Left cardiac atrium (tissue), 4 donors: ENCODE results near the gene IPO7. TPM values are rescaled to one million over a fixed set of nuclear protein-coding genes. Genes with fewer than 3 reads are reported as not detected.
"Not testable (repeated sequence)": the region's sequence is repeated elsewhere in the genome, so short reads cannot be mapped to it uniquely, and the experiment has no call there.

Experiments used
- ATAC-seq, 2 donors: fragments of 200-7000 bp; cut with Tn5 transposase; one replicate each; pipeline ENCODE4 v1.9.1; 2020; ENCODE audit warnings: mild to moderate bottlenecking in 2 of 2, moderate library complexity in 2 of 2
- DNase-seq: peaks from one replicate; pipeline ENCODE4 v3.0.0-alpha.2; 2020
- intact Hi-C, 2 donors: fragments of 100-400 bp; cut with DNase I; formaldehyde crosslinking; loops; one replicate each; pipeline versions ENCODE4 v1.14.1 to v1.15.1; 2022 to 2023
- long read RNA-seq: library from polyadenylated mRNA; unstranded; transcript quantifications from one replicate; pipeline ENCODE4 v2.0.0, GENCODE V29; 2021
- total RNA-seq, 2 donors: library from RNA; stranded (reverse); fragmentation: NEBNext Ultra II Directional; extraction: Animal tissue kit (Norgen Biotek cat#: 25700); gene quantifications; one replicate each; pipeline ENCODE4 v1.2.1, GENCODE V29; 2021
- donor health status: DM: no; HTN: yes; CAD: no.
- donor health status: DM: no; HTN: yes; CAD: no; lungs with severe emphysema.
- donor health status: DM: yes; HTN: yes; CAD: no.
- donor health status: Dilated cardiomyopathy.

The IPO7 gene
- 100 to 1,000 TPM in 1 of 2 donors, 10 to 100 TPM in 1; 92.1 to 117 TPM for total RNA-seq
- long read RNA-seq, full-length matches to known transcripts: 3 of 24 reads
- long read RNA-seq, partial matches to known transcripts: 10 of 24 reads
- long read RNA-seq, other reads (novel, unspliced or antisense): 11 of 24 reads

- intact Hi-C loops: loop anchor here in 1 of 2 donors (10.0 kb wide), 1 partner anchor 120 kb away; the partner anchor contains the start of gene DENND5A
- ATAC-seq (peak; percentile 97 to 98), DNase-seq (peak; percentile 95)
These were observed at the start of gene IPO7 for GRCh38 chr11:9384535-9385326. Gene IPO7 (plus strand): TSS chr11:9384652. CDS start chr11:9384764, 112 bp downstream.

GRCh38 chr11:9341638-9342178 lies 42.7 kb upstream of the IPO7 start:
- DNase-seq (no peak), ATAC-seq (no peak)
- intact Hi-C loops: no loop called here

- DNase-seq (no peak), ATAC-seq (no peak)
- intact Hi-C loops: no loop called here
These were observed 40.3 kb upstream of the IPO7 start for GRCh38 chr11:9344061-9344680.

GRCh38 chr11:9347100-9347499 lies 37.4 kb upstream of the IPO7 start:
- intact Hi-C loops: no loop called here
- ATAC-seq (no peak), DNase-seq (no peak)

DNA sequence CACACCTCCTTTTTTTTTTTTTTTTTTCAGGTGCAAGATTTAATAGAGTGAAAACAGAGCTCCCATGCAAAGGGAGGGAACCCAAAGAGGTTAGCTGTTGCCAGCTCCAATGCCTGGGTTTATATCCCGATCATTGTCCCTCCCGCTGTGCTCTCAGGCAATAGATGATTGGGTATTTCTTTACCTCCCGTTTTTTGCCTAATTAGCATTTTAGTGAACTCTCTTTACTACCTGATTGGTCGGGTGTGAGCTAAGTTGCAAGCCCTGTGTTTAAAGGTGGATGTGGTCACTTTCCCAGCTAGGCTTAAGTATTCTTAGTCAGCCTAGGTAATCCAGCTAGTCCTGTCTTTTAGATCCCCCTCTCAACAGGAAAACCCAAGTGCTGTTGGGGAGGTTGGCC lies 36.7 kb upstream of the IPO7 start:
- intact Hi-C loops, DNase-seq, ATAC-seq: not testable (repeated sequence)

DNA sequence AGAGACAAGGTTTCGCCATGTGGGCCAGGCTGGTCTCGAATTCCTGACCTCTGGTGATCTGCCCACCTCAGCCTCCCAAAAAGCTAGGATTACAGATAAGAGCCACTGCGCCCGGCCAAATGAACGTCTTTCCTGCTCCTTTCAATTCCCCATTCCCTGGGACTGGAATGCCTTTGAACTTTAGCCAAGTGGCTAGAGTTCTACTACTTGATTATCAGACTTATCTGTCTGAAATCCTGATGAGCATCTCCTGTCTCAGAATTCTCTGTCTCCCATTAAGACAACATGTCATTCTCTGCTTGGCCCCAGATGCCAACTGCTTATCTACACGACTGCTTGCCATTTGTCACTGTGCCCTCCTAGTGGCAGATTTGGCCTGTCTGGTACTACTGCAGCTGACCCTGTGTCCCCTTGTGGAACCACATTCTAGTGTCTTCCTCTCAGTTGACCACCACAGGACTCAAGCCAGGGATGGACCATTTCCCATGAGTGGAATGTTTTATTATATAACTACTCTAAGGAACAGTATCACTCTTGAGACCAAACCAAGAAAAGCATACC lies 33.1 kb upstream of the IPO7 start:
- intact Hi-C loops: no loop called here
- ATAC-seq (peak; percentile 53 to 73), DNase-seq (no peak)

- DNase-seq (no peak), ATAC-seq (no peak)
- intact Hi-C loops: no loop called here
These were observed 27.4 kb upstream of the IPO7 start for GRCh38 chr11:9357041-9357440.

GRCh38 chr11:9360862-9361622 lies 23.4 kb upstream of the IPO7 start:
- ATAC-seq, DNase-seq: not testable (repeated sequence)
- intact Hi-C loops: loop anchor here in 1 of 2 donors (5.0 kb wide), 1 partner anchor 44 kb away; no protein-coding TSS in a partner anchor

DNA sequence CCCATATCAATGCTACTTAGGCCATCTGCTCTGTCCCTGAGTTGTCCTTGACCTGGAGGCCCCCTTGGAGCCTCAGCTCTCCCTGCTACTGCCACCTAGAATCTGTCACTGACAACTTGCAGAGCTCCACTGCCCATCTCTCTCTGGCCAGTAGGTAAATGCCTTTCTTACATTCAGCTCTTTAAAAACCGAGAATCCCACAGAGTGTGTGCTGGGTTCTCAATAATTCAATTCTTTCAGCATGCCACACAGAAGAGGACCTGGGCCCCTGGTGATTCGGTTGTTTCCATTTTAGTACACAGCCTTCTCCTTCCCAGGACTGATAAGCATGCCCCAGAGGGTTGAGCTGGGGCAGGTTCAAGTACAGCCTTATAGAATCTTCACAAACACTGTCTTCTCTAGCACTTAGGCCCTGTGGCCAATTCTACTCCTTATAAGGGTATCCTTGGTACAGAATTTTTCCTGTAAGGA lies 22.0 kb upstream of the IPO7 start:
- intact Hi-C loops: loop anchor here in 1 of 2 donors (5.0 kb wide), 1 partner anchor 45 kb away; no protein-coding TSS in a partner anchor
- no peak for ATAC-seq
- DNase-seq: no peak

GRCh38 chr11:9363954-9364912 lies 20.2 kb upstream of the IPO7 start:
- DNase-seq (peak; percentile 97), ATAC-seq (peak; percentile 98 to 99)
- intact Hi-C loops: loop anchor here in 1 of 2 donors (5.0 kb wide), 1 partner anchor 47 kb away; no protein-coding TSS in a partner anchor

DNA sequence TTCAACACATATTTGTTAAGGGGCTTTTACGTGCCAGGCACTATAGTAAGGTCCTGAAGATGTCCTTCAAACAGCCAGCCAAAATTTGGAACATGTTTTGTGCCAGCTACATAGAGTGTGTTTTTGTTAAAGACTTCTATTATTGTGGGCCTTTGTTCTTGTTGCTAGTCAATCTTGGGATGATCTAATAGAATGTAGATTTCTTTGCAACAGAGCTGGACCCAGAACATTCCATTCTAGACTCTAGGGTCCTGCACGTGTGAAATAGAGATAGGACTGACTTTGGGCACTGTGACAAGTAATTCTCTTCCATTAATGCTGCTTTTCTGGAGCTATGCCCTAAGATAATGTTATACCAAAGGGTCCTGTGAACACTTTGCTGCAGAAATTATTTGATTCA lies 16.9 kb upstream of the IPO7 start:
- DNase-seq (no peak), ATAC-seq (no peak)
- intact Hi-C loops: no loop called here

- intact Hi-C loops: no loop called here
- no peak for DNase-seq
- ATAC-seq: no peak
These were observed 7.4 kb upstream of the IPO7 start for GRCh38 chr11:9377036-9377435.

DNA sequence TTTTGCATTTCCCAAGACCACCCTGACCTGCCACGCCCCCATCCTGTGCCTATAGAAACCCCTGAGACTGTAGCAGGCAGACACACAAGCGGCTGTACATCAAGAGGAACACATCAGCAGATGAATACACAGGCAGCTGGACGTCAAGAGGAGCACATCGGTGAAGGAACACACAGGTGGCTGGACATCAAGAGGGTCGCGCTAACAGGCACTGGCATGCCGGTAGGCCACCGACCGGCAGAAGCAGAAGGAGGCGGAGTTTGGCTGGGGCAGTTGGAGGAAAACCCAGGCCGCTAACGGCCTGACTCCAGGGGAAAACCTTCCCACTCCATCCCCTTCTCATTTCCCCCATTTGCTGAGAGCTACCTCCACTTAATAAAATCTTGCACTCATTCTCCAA lies 5.4 kb upstream of the IPO7 start:
- intact Hi-C loops: no loop called here
- DNase-seq (no peak), ATAC-seq (no peak)

- intact Hi-C loops: loop anchor here in 1 of 2 donors (10.0 kb wide), 1 partner anchor 116 kb away; the partner anchor contains the start of gene DENND5A
- DNase-seq: no peak
- no peak for ATAC-seq
These were observed 3.7 kb upstream of the IPO7 start for GRCh38 chr11:9380773-9381172.

GRCh38 chr11:9385327-9385899 lies 961 bp downstream of the IPO7 start:
- intact Hi-C loops: loop anchor here in 1 of 2 donors (10.0 kb wide), 1 partner anchor 121 kb away; the partner anchor contains the start of gene DENND5A
- ATAC-seq (peak; percentile 49 to 61), DNase-seq (no peak)

DNA sequence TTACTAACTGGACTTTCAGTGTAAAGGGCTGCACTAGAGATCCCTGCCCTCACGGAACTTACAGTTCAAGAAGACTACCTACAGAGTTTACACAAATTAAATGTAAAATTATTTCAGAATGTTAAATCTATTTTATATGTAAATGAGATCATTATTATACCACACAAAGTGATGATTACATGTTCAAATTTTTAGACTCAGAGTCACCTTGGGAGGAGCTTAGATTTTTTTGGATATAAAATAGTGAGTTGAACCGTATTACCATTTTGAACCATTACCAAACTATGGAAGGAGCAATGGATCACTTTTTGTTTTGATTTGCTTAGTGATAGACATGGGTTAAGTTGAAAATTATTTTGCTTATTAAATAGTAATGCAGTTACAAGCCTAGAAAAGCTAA lies 1.6 kb downstream of the IPO7 start:
- intact Hi-C loops: loop anchor here in 1 of 2 donors (10.0 kb wide), 1 partner anchor 121 kb away; the partner anchor contains the start of gene DENND5A
- no peak for ATAC-seq
- DNase-seq: no peak

GRCh38 chr11:9386901-9387300 lies 2.4 kb downstream of the IPO7 start:
- intact Hi-C loops: loop anchor here in 1 of 2 donors (10.0 kb wide), 1 partner anchor 122 kb away; the partner anchor contains the start of gene DENND5A
- DNase-seq (no peak), ATAC-seq (no peak)
